NT2/D1 (cell line): ENCODE measurements around the gene GNPDA1.

Source experiments
- SUZ12 ChIP-seq: IDR thresholded peaks from 2 replicates; pipeline ENCODE4 v1.6.1; 2011; ENCODE audit not compliant: insufficient read length, insufficient read depth; ENCODE audit errors: extremely low read depth
- YY1 ChIP-seq: IDR thresholded peaks from 2 replicates; pipeline ENCODE4 v1.6.1; 2011; ENCODE audit not compliant: insufficient read length, insufficient read depth
- ZNF274 ChIP-seq: IDR thresholded peaks from 2 replicates; pipeline ENCODE4 v1.6.1; 2011; ENCODE audit warnings: mild to moderate bottlenecking, low read depth, low read length

GRCh38 chr5:141982626-141983025, 30.2 kb downstream of the GNPDA1 start:
- TF ChIP-seq ZNF274 (no peak), SUZ12 (no peak), YY1 (no peak)
